HCT116 (cell line): ENCODE data around the gene KLF14. TPM values are rescaled to one million over a fixed set of nuclear protein-coding genes. Genes with fewer than 3 reads are reported as not detected.

Experiments
- ATAC-seq: fragments of 200-7000 bp; cut with Tn5 transposase; 2 replicates; pipeline ENCODE4 v1.9.1; 2020; ENCODE audit warnings: mild to moderate bottlenecking, moderate library complexity
- BruUV-seq: library from RNA; stranded (reverse); fragments of 400-500 nt; replicated peaks from 2 replicates; lab custom pipeline; 2021; lab: Mats Ljungman, UMichigan
- CTCF ChIA-PET: fragments of 300-600 bp; sonication (Branson Sonifier 250); formaldehyde crosslinking; loops from one replicate; lab custom pipeline; 2021; ENCODE audit warnings: antibody characterized with exemption; lab: Charles Lee
- POLR2A ChIA-PET: fragments of 300-600, 350-600 bp; sonication (Branson Sonifier 250); formaldehyde crosslinking; loops from one replicate; lab custom pipeline; 2021; ENCODE audit warnings: antibody characterized with exemption; lab: Charles Lee
- RAD21 ChIA-PET, 2 experiments: fragments of 300-600 bp; sonication (Branson Sonifier 250); formaldehyde crosslinking; loops; one replicate each; lab custom pipeline; 2023; ENCODE audit warnings: low total read pairs in 2 of 2; ENCODE audit not compliant: uncharacterized antibody in 2 of 2, unreplicated experiment in 2 of 2, low non-redundant PET in 1 of 2; lab: Charles Lee
- DNase-seq: peaks from one replicate; pipeline ENCODE4 v3.0.0-alpha.2; 2010; ENCODE audit warnings: low read depth, low spot score
- H2AFZ ChIP-seq: fragments of 200-600 bp; shearing (Covaris generic), sonication (generic); 2 replicates; pipeline ENCODE4 v1.6.1; 2017; ENCODE audit warnings: low read depth, mixed run types, mixed read lengths, antibody characterized with exemption, low read length; ENCODE audit not compliant: poor library complexity, severe bottlenecking
- H3K27ac ChIP-seq: 2 replicates; pipeline ENCODE4 v1.5.1; 2012; ENCODE audit warnings: low read depth, low read length
- H3K27me3 ChIP-seq: fragments of 200-600 bp; sonication (generic); 2 replicates; pipeline ENCODE4 v1.6.1; 2016; ENCODE audit warnings: mixed run types, low read length, mixed read lengths; ENCODE audit not compliant: insufficient read depth
- H3K36me3 ChIP-seq, 2 experiments: fragments of 200-500 bp in 1 of 2; fragments of 200-600 bp in 1 of 2; sonication (Bioruptor generic) in 1 of 2; sonication (generic) in 1 of 2; 2 replicates each; pipeline versions ENCODE4 v1.5.1 to v1.6.1; 2014 to 2016; ENCODE audit warnings: low read length in 2 of 2, inconsistent platforms in 1 of 2, mixed read lengths in 1 of 2, mixed run types in 1 of 2; ENCODE audit not compliant: insufficient read depth in 2 of 2, control insufficient read depth in 1 of 2
- H3K4me1 ChIP-seq, 2 experiments: fragments of 200-600 bp in 1 of 2; sonication (generic) in 1 of 2; 2 replicates each; pipeline versions ENCODE4 v1.5.1 to v1.6.1; 2012 to 2017; ENCODE audit warnings: low read length in 2 of 2, inconsistent platforms in 1 of 2, mild to moderate bottlenecking in 1 of 2, mixed read lengths in 1 of 2, mixed run types in 1 of 2, moderate library complexity in 1 of 2; ENCODE audit not compliant: insufficient read depth in 2 of 2, control insufficient read depth in 1 of 2
- H3K4me2 ChIP-seq: fragments of 200-600 bp; sonication (generic); 2 replicates; pipeline ENCODE4 v1.6.1; 2017; ENCODE audit warnings: mixed run types, low read length, mixed read lengths
- H3K4me3 ChIP-seq, 2 experiments: fragments of 200-600 bp in 1 of 2; sonication (generic) in 1 of 2; replicated peaks in 1 of 2; 2 replicates each; pipeline ENCODE4 v1.5.1; 2011 to 2016; ENCODE audit warnings: low read length in 2 of 2, control low read depth in 1 of 2, low read depth in 1 of 2, mild to moderate bottlenecking in 1 of 2, mixed read lengths in 1 of 2, mixed run types in 1 of 2
- H3K79me2 ChIP-seq: fragments of 200-600 bp; sonication (generic); 2 replicates; pipeline ENCODE4 v1.6.1; 2017; ENCODE audit warnings: mild to moderate bottlenecking, mixed run types, low read length, moderate library complexity, mixed read lengths; ENCODE audit not compliant: insufficient read depth
- H3K9ac ChIP-seq: fragments of 200-600 bp; sonication (generic); 2 replicates; pipeline ENCODE4 v1.6.1; 2016; ENCODE audit warnings: low read length, mixed read lengths
- H3K9me2 ChIP-seq: fragments of 200-600 bp; sonication (generic), shearing (Covaris generic); 2 replicates; pipeline ENCODE4 v1.6.1; 2017; ENCODE audit warnings: mixed run types, mild to moderate bottlenecking, moderate library complexity; ENCODE audit not compliant: insufficient read depth
- H3K9me3 ChIP-seq, 2 experiments: fragments of 200-500 bp in 1 of 2; fragments of 200-600 bp in 1 of 2; sonication (Bioruptor generic) in 1 of 2; sonication (generic) in 1 of 2; 2 replicates each; pipeline ENCODE4 v1.6.1; 2014 to 2017; ENCODE audit warnings: low read length in 2 of 2, mixed read lengths in 2 of 2, inconsistent platforms in 1 of 2, low read depth in 1 of 2, mild to moderate bottlenecking in 1 of 2, mixed run types in 1 of 2, moderate library complexity in 1 of 2; ENCODE audit not compliant: control insufficient read depth in 1 of 2, insufficient read depth in 1 of 2
- H4K20me1 ChIP-seq: fragments of 200-600 bp; sonication (generic), shearing (Covaris generic); 2 replicates; pipeline ENCODE4 v1.6.1; 2017; ENCODE audit warnings: mixed run types, mild to moderate bottlenecking, moderate library complexity; ENCODE audit not compliant: insufficient read depth
- ATF3 ChIP-seq: IDR thresholded peaks from 2 replicates; pipeline ENCODE4 v1.6.1; 2012
- CBX3 ChIP-seq: IDR thresholded peaks from 2 replicates; pipeline ENCODE4 v1.6.1; 2012; ENCODE audit warnings: low read depth
- CEBPB ChIP-seq: IDR thresholded peaks from 2 replicates; pipeline ENCODE4 v1.6.1; 2012; ENCODE audit warnings: low read depth
- CTCF ChIP-seq, 3 experiments: fragments of 200-600 bp in 1 of 3; sonication (generic) in 1 of 3; IDR thresholded peaks in 2 of 3; conservative IDR thresholded peaks in 1 of 3; 2 replicates each; pipeline ENCODE4 v1.5.1; 2012 to 2017; ENCODE audit warnings: low read depth in 2 of 3, low read length in 2 of 3, antibody characterized with exemption in 1 of 3, borderline replicate concordance in 1 of 3, control low read depth in 1 of 3, mild to moderate bottlenecking in 1 of 3, mixed read lengths in 1 of 3, mixed run types in 1 of 3, moderate library complexity in 1 of 3; ENCODE audit not compliant: insufficient read depth in 1 of 3
- EGR1 ChIP-seq: IDR thresholded peaks from 2 replicates; pipeline ENCODE4 v1.6.1; 2012; ENCODE audit warnings: low read depth
- ELF1 ChIP-seq: IDR thresholded peaks from 2 replicates; pipeline ENCODE4 v1.6.1; 2012; ENCODE audit warnings: low read depth, borderline replicate concordance
- EZH2 ChIP-seq: fragments of 200-600 bp; sonication (generic); IDR thresholded peaks from 2 replicates; pipeline ENCODE4 v1.6.1; 2017; ENCODE audit warnings: antibody characterized with exemption, mixed run types
- FOSL1 ChIP-seq: IDR thresholded peaks from 2 replicates; pipeline ENCODE4 v1.6.1; 2012; ENCODE audit warnings: low read depth
- JUND ChIP-seq: IDR thresholded peaks from 2 replicates; pipeline ENCODE4 v1.6.1; 2012
- MAX ChIP-seq: IDR thresholded peaks from 2 replicates; pipeline ENCODE4 v1.6.1; 2012
- POLR2A ChIP-seq: IDR thresholded peaks from 2 replicates; pipeline ENCODE4 v1.7.0; 2011; ENCODE audit warnings: borderline replicate concordance; ENCODE audit not compliant: insufficient read depth, insufficient read length; ENCODE audit errors: extremely low read depth
- POLR2AphosphoS5 ChIP-seq: IDR thresholded peaks from 2 replicates; pipeline ENCODE4 v1.6.1; 2011; ENCODE audit warnings: mild to moderate bottlenecking, low read depth, low read length, moderate library complexity
- RAD21 ChIP-seq: IDR thresholded peaks from 2 replicates; pipeline ENCODE4 v1.6.1; 2012; ENCODE audit warnings: low read depth, mild to moderate bottlenecking
- SIN3A ChIP-seq: IDR thresholded peaks from 2 replicates; pipeline ENCODE4 v1.6.1; 2012; ENCODE audit warnings: low read depth
- SRF ChIP-seq: IDR thresholded peaks from 2 replicates; pipeline ENCODE4 v1.6.1; 2012; ENCODE audit warnings: low read depth
- TCF7L2 ChIP-seq: IDR thresholded peaks from 2 replicates; pipeline ENCODE4 v1.7.0; 2011; ENCODE audit warnings: borderline replicate concordance, inconsistent platforms; ENCODE audit not compliant: insufficient read depth, insufficient read length; ENCODE audit errors: extremely low read depth
- YY1 ChIP-seq: IDR thresholded peaks from 2 replicates; pipeline ENCODE4 v1.6.1; 2011; ENCODE audit warnings: low read length, low read depth, moderate library complexity, mild to moderate bottlenecking; ENCODE audit not compliant: insufficient replicate concordance; ENCODE audit errors: extremely low read depth
- ZBTB33 ChIP-seq: IDR thresholded peaks from 2 replicates; pipeline ENCODE4 v1.6.1; 2011; ENCODE audit warnings: mild to moderate bottlenecking, low read length, moderate library complexity; ENCODE audit not compliant: insufficient replicate concordance; ENCODE audit errors: extremely low read depth
- ZFX ChIP-seq: fragments of 450-650 bp; IDR thresholded peaks from 2 replicates; pipeline ENCODE4 v1.6.1; 2017
- ZNF274 ChIP-seq: fragments of 200-500 bp; sonication (Bioruptor generic); IDR thresholded peaks from 2 replicates; pipeline ENCODE4 v1.6.1; 2014; ENCODE audit warnings: mild to moderate bottlenecking, low read depth, low read length, inconsistent platforms
- intact Hi-C: fragments of 100-400 bp; cut with micrococcal nuclease; formaldehyde crosslinking; loops from 2 replicates; pipeline ENCODE4 v1.10.0; 2022
- total RNA-seq: library from RNA; stranded (reverse); gene quantifications from one replicate; pipeline ENCODE4 v1.2.1, GENCODE V29; 2021; ENCODE audit not compliant: unreplicated experiment

The KLF14 gene
- total RNA-seq, 1 experiment from 2014 or later: 0.93 TPM

GRCh38 chr7:130708001-130708400 is 26.0 kb downstream of the KLF14 start:
- Histone ChIP-seq H3K36me3 (no peaks in the 10 kb centered on the region), H4K20me1 (no peaks in the 10 kb centered on the region), H3K4me3 (no peak overlapping the region), H3K27ac (no peak overlapping the region), H2AFZ (no peak overlapping the region), H3K27me3 (no peaks in the 10 kb centered on the region), H3K9me3 (no peaks in the 10 kb centered on the region), H3K4me2 (no peak overlapping the region), H3K9me2 (no peaks in the 10 kb centered on the region), H3K79me2 (no peaks in the 10 kb centered on the region), H3K4me1 (no peaks in the 10 kb centered on the region), H3K9ac (no peak overlapping the region)
- ChIA-PET CTCF (no interaction called here), POLR2A (no interaction called here), RAD21 (no interaction called here)
- DNase-seq (no peak), ATAC-seq (no peak)
- intact Hi-C loops: no loop called here
- no peak for TF ChIP-seq SIN3A
- no peak for TF ChIP-seq RAD21
- no peak for TF ChIP-seq POLR2AphosphoS5
- no peak for TF ChIP-seq SRF
- TF ChIP-seq EGR1: no peak
- no peak for TF ChIP-seq JUND
- no peak for TF ChIP-seq ZFX
- TF ChIP-seq CBX3: no peak
- no peak for TF ChIP-seq ZNF274
- TF ChIP-seq TCF7L2: no peak
- TF ChIP-seq ELF1: no peak
- no peak for TF ChIP-seq CEBPB
- TF ChIP-seq MAX: no peak
- no peak for TF ChIP-seq POLR2A
- no peak for TF ChIP-seq ATF3
- TF ChIP-seq FOSL1: no peak
- no peak for TF ChIP-seq CTCF (IDR thresholded peaks at IDR 0.05 in 2 of 3, conservative IDR thresholded peaks at IDR 0.05 in 1 of 3; ENCODE audit: borderline replicate concordance in 1 of 3, insufficient read depth in 1 of 3, low read depth in 2 of 3, low read length in 2 of 3)
- no peak for TF ChIP-seq EZH2
- no peak for TF ChIP-seq ZBTB33
- TF ChIP-seq YY1: no peak
- no TSS peak for BruUV-seq
